ENCODE results near the gene BLOC1S1.

Gene BLOC1S1

GRCh38 chr12:55695349-55695748 lies 20.5 kb upstream of the BLOC1S1 start:
- DNase-seq = no peak

GRCh38 chr12:55696141-55696540 lies 19.7 kb upstream of the BLOC1S1 start:
- DNase-seq = no peak

GRCh38 chr12:55696796-55697462 lies 18.9 kb upstream of the BLOC1S1 start:
- DNase-seq = no peak

GRCh38 chr12:55697686-55698085 lies 18.2 kb upstream of the BLOC1S1 start:
- no peak for DNase-seq

GRCh38 chr12:55698241-55698955 lies 17.4 kb upstream of the BLOC1S1 start:
- DNase-seq = no peak

GRCh38 chr12:55698965-55699364 lies 16.9 kb upstream of the BLOC1S1 start:
- DNase-seq = no peak

- no peak for DNase-seq
Measured at GRCh38 chr12:55699471-55700055, 16.3 kb upstream of the BLOC1S1 start.

GRCh38 chr12:55700255-55701018 lies 15.4 kb upstream of the BLOC1S1 start:
- no peak for DNase-seq

GRCh38 chr12:55702861-55703260 lies 13.0 kb upstream of the BLOC1S1 start:
- no peak for DNase-seq

GRCh38 chr12:55703288-55703687 lies 12.6 kb upstream of the BLOC1S1 start:
- no peak for DNase-seq

- no peak for DNase-seq
Measured at GRCh38 chr12:55703901-55704761, 11.7 kb upstream of the BLOC1S1 start.

- DNase-seq = no peak
Measured at GRCh38 chr12:55704824-55705718, 10.8 kb upstream of the BLOC1S1 start.

- no peak for DNase-seq
Measured at GRCh38 chr12:55705782-55706402, 10.0 kb upstream of the BLOC1S1 start.

- DNase-seq = no peak
Measured at GRCh38 chr12:55706568-55707218, 9.2 kb upstream of the BLOC1S1 start.

- no peak for DNase-seq
Measured at GRCh38 chr12:55707219-55707671, 8.6 kb upstream of the BLOC1S1 start.

- peak; percentile 53 for DNase-seq
Measured at GRCh38 chr12:55707841-55708694, 7.8 kb upstream of the BLOC1S1 start, which contains the start of gene ITGA7. Gene ITGA7, minus strand, starts transcription at chr12:55707904. Its CDS starts 222 bp downstream, at chr12:55707682.

- no peak for DNase-seq
Measured at GRCh38 chr12:55708695-55709233, 7.1 kb upstream of the BLOC1S1 start.

- no peak for DNase-seq
Measured at GRCh38 chr12:55711786-55712553, 3.9 kb upstream of the BLOC1S1 start.
